HFF-Myc (cell line): ENCODE data around the gene SUSD3.
"Not testable (repeated sequence)": the region's sequence is repeated elsewhere in the genome, so short reads cannot be mapped to it uniquely, and the experiment has no call there.

Experiments used
- DNase-seq: peaks from one replicate; pipeline ENCODE4 v3.0.0-alpha.2; 2011; ENCODE audit warnings: low read depth; ENCODE audit errors: extremely low read depth
- H3K4me3 ChIP-seq: replicated peaks from 2 replicates; pipeline ENCODE4 v1.5.1; 2011; ENCODE audit warnings: low read depth, mild to moderate bottlenecking, control low read depth, low read length
- TF ChIP-seq, protein P1 (sequence below): IDR thresholded peaks from 2 replicates; pipeline ENCODE4 v1.5.1; 2012; ENCODE audit warnings: mild to moderate bottlenecking, low read depth, low read length, control low read depth; ENCODE audit errors: missing control alignments

The SUSD3 gene

DNA sequence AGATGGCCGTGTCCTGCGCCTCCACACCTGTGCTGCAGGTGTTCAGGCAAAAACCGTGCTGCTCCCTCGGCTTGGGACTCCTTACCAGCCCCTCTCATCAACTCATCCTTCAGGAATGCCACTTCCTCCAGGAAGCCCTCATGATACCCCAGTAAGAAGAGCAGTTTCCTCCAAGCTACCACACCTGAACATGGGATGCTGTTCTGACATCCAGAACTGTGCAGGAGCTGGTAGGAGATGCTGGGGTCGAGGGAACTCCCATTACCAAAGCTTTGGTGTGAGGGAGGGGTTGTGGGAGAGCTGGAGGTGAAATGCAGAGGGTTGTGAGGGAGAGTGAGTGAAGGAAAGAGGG is 56.5 kb downstream of the SUSD3 start:
- TF ChIP-seq, protein P1, sequence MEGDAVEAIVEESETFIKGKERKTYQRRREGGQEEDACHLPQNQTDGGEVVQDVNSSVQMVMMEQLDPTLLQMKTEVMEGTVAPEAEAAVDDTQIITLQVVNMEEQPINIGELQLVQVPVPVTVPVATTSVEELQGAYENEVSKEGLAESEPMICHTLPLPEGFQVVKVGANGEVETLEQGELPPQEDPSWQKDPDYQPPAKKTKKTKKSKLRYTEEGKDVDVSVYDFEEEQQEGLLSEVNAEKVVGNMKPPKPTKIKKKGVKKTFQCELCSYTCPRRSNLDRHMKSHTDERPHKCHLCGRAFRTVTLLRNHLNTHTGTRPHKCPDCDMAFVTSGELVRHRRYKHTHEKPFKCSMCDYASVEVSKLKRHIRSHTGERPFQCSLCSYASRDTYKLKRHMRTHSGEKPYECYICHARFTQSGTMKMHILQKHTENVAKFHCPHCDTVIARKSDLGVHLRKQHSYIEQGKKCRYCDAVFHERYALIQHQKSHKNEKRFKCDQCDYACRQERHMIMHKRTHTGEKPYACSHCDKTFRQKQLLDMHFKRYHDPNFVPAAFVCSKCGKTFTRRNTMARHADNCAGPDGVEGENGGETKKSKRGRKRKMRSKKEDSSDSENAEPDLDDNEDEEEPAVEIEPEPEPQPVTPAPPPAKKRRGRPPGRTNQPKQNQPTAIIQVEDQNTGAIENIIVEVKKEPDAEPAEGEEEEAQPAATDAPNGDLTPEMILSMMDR, result no peak
- no peak overlapping the region for H3K4me3 ChIP-seq
- DNase-seq, result no peak

DNA sequence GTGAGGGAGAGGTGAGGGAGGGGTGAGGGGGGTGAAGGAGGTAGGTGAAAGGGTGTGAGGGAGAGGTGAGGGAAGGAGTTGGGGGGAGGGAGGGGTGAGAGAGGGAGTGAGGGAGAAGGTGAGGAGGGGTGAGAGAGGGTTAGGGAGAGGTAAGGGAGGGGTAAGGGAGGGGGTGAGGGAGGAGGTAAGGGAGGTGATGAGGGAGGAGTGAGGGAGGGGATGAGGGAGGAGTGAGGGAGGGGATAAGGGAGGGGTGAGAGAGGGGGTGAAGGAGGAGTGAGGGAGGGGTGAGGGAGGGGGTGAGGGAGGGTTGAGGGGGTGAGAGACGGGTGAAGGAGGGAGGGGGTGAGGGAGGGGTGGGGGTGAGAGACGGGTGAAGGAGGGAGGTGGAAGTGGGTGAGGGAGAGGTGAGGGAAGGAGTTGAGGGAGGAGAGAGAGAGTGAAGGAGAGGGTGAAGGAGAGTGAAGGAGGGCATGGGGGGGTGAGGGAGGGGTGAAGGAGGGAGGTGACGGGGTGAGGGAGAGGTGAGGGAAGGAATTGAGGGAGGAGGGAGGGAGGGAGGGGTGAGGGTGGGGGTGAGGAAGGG is 57.1 kb downstream of the SUSD3 start:
- DNase-seq, result no peak
- no peak overlapping the region for H3K4me3 ChIP-seq
- TF ChIP-seq, protein P1, result no peak

DNA sequence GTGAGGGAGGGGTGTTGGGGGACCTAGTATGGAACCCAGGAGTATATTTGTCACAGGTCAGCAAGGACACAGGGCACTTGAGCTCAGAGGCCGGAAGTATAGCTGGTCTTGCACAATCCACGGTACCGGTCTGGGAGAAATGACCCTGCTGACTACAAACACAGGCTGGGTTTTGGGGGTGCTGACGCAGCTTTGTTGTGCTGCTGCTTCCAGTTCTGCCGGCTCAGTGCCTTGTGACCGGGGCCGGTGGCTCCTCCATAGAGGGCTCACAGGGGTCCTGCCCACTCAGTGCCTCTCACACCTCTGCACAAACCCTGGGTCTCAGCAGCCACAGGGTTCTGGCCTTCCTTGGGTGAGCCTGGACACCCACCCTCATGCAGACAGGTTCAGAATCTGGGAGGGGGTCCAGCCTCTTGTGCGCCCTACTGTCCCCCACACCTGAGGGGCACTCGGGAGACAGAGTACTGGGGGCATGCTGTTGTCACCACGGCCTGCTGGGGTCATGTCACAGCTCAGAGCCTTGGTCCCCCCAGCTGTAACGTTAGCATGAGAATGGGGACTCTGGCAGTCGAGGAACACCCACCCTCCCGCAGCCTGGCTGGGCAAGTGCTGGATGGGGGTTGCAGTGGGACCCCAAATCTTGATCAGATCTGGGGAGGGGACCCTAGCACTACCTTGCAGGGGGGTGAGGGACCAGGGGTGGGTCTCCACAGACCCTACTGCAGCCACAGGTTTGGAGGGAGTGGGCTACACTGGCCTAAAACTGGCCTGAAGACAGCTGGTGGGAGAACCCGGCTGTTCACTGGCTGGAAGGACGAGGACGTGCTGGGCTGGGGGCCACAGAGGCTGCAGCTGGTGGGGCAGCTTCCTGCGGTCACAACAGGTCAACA is 57.8 kb downstream of the SUSD3 start:
- TF ChIP-seq, protein P1, result no peak
- no peak for DNase-seq

DNA sequence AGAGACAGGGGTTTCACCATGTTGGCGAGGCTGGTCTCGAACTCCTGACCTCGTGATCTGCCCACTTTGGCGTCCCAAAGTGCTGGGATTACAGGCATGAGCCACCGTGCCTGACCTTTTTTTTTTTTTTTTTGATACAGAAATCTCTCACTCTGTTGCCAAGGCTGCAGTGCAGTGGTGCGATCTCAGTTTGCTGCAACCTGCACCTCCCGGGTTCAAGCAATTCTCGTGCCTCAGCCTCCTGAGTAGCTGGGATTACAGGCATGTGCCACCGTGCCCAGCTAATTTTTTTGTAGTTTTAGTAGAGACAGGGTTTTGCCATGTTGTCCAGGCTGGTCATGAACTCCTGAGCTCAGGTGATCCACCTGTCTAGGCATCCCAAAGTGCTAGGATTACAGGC is 59.0 kb downstream of the SUSD3 start:
- not testable (repeated sequence) for DNase-seq, H3K4me3 ChIP-seq

More for the DNA sequence above, 57.8 kb downstream of the SUSD3 start:
- no peak overlapping the region for H3K4me3 ChIP-seq

DNA sequence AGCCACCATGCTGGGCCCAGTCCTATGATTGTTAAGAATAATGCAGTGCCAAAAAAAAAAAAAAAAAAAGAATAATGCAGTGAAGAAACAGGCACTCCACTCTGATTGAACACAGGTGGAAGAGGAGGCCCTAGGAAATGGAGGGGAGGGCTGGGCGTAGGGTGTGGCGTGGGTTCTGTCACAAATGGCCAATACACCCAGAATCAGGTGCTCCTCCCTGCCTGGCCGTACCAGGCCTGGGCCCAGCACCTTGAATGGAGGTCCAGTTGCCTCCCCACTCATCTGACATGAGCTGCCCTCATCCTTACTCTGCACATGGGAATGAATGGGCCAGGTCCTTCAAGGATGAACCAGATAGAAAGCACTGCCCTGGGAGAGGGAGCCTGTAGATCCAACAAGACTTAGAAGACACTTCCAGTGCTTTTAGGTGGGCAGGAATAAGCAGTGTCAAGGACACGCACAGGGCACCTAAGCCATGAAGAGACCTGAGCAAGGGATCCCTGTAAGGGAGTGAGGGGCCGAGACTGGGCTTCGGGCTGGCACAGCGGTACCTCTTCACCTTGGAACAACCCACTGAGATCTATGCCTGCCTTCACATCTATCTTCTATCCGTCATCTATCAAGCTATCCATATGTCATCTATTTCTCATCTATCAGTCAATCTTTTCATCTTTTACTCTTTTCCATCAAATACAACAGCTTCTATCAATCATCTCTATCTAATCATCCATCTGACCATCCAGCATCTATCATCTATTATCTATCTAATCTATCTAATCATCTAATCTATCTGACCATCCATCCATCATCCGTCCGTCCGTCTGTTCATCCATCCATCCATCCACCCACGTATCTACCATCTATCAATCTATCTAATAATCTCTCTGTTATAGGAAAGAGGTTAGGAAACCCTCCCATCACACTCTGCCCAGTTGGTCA is 59.7 kb downstream of the SUSD3 start:
- no peak for DNase-seq
- H3K4me3 ChIP-seq, result no peak overlapping the region
- TF ChIP-seq, protein P1, result no peak

DNA sequence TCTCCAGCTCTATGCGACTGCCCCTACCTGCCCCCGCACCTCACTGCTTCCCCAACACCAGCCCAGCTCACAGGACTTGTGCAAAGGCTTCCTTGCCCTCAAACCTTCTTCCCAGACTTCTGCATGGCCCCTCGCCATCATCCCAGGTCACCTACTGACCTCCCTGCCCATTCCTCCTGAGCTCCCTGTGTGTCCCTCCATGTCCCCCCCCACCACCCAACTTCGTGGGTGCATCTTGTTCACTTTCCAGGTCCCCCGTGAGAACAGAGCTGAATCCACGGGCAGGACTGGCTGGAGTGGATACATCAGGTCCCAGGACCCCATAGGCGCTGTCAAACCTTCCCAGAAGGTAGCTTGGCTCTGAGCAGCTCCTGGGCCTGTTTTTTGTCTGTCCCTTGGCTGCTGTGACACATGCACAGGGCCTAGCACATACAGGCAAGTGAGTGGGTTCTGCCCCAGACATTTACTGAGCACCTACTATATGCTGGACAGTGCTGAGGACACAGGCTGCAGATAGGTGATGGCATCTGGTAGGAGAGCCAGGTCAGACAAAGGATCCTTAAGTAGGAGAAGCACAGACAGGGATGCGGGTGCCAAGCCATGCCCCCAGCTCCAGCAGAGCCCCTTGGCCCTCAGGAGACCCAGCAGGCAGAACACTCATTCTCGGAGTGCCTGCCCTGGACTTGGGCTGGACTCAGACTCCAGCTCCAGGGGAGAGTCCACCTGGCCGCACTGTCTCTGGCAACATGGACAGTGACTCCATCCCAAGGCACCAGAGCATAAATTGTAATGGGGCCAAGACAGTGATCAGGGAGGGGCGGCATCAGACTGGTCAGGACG is 60.6 kb downstream of the SUSD3 start:
- TF ChIP-seq, protein P1, result no peak
- no peak overlapping the region for H3K4me3 ChIP-seq
- no peak for DNase-seq
